Erythroblast (primary cell): ENCODE results near the gene ZBTB47.

Source experiments
- GATA1 ChIP-seq: IDR thresholded peaks from 2 replicates; pipeline ENCODE4 v1.6.1; 2011; ENCODE audit warnings: low read depth, mild to moderate bottlenecking, control low read depth, low read length, moderate library complexity
- POLR2A ChIP-seq: IDR thresholded peaks from 2 replicates; pipeline ENCODE4 v1.6.1; 2011; ENCODE audit warnings: mild to moderate bottlenecking, low read length

- TF ChIP-seq POLR2A (no peak), GATA1 (no peak)
These were observed 60.2 kb downstream of the ZBTB47 start for GRCh38 chr3:42713747-42714146.
